ENCODE measurements around the gene PNPLA2. TPM values are rescaled to one million over a fixed set of nuclear protein-coding genes. Genes with fewer than 3 reads are reported as not detected.
A peak's percentile ranks its signal among the peaks of the same experiment; 100 is the strongest.

PNPLA2 gene
- total RNA-seq, 2 experiments from 2014 or later = 29.7 to 32.0 TPM

- DNase-seq (peak; percentile 99), ATAC-seq (peak; percentile 79)
- no peaks in the 10 kb centered on the region for H3K9me3 Mint-ChIP-seq
- peak within 1 kb of the TSS; percentile 87 for H3K4me3 Mint-ChIP-seq
- no peak for TF ChIP-seq CTCF (IDR thresholded peaks at IDR 0.05)
- peaks cover 39% of the 10 kb centered on the region for H3K36me3 Mint-ChIP-seq (ENCODE audit: low read depth)
- H3K4me1 Mint-ChIP-seq (ENCODE audit: low read depth) = peaks cover 28% of the 10 kb centered on the region
- no peaks in the 10 kb centered on the region for H3K27me3 Mint-ChIP-seq
- H3K27ac Mint-ChIP-seq = peak within 1 kb of the TSS; percentile 99
- POLR2A ChIA-PET = interaction anchor here (1.3 to 15.6 kb wide), 7 partner anchors 10 to 33 kb away, joined by 4 to 273 read pairs (median 9); partner anchors contain the start of genes CD151, CRACR2B, PNPLA2 and POLR2L
- intact Hi-C loops (cut with micrococcal nuclease) = no loop called here
- CTCF ChIA-PET = interaction anchor here (0.9 to 1.7 kb wide), 3 partner anchors 9 to 13 kb away, joined by 3 to 7 read pairs (median 3); partner anchors contain the start of genes PNPLA2 and SLC25A22
Observed at GRCh38 chr11:809287-810039, 9.3 kb upstream of the PNPLA2 start, which contains the start of gene RPLP2. Gene RPLP2 (plus strand): TSS chr11:809967. CDS start chr11:810235, 268 bp downstream.

GRCh38 chr11:810040-810567 lies 8.6 kb upstream of the PNPLA2 start:
- intact Hi-C loops (cut with micrococcal nuclease) = no loop called here
- CTCF ChIA-PET = interaction anchor here (1.7 kb wide), 1 partner anchor 12 kb away, joined by 7 read pairs; the partner anchor contains the start of gene SLC25A22

GRCh38 chr11:811446-812245 lies 7.1 kb upstream of the PNPLA2 start:
- DNase-seq (no peak), ATAC-seq (no peak)
- TF ChIP-seq CTCF (IDR thresholded peaks at IDR 0.05) = no peak
- Mint-ChIP-seq H3K27ac (peak overlapping the region; percentile 87), H3K36me3 (ENCODE audit: low read depth) (peaks cover 44% of the 10 kb centered on the region), H3K4me1 (ENCODE audit: low read depth) (peaks cover 28% of the 10 kb centered on the region), H3K9me3 (no peaks in the 10 kb centered on the region), H3K4me3 (peak overlapping the region; percentile 87), H3K27me3 (no peaks in the 10 kb centered on the region)
- ChIA-PET CTCF (interaction anchor here (0.9 to 2.0 kb wide), 4 partner anchors 8 to 30 kb away, joined by 3 to 4 read pairs (median 3); partner anchors contain the start of gene POLR2L), POLR2A (interaction anchor here (0.6 to 15.6 kb wide), 10 partner anchors 8 to 543 kb away, joined by 3 to 273 read pairs (median 6); partner anchors contain the start of genes CD151, CRACR2B, DEAF1 and GATD1)
- intact Hi-C loops (cut with micrococcal nuclease) = no loop called here

More at GRCh38 chr11:810040-810567, 8.6 kb upstream of the PNPLA2 start:
- H3K27ac Mint-ChIP-seq = peak overlapping the region; percentile 99
- peaks cover 28% of the 10 kb centered on the region for H3K4me1 Mint-ChIP-seq (ENCODE audit: low read depth)
- TF ChIP-seq CTCF (IDR thresholded peaks at IDR 0.05) = no peak
- H3K4me3 Mint-ChIP-seq = peak overlapping the region; percentile 87
- no peaks in the 10 kb centered on the region for H3K9me3 Mint-ChIP-seq
- H3K27me3 Mint-ChIP-seq = no peaks in the 10 kb centered on the region
- no peak for DNase-seq
- peaks cover 39% of the 10 kb centered on the region for H3K36me3 Mint-ChIP-seq (ENCODE audit: low read depth)
- ATAC-seq = no peak
- POLR2A ChIA-PET = interaction anchor here (1.3 to 15.6 kb wide), 6 partner anchors 9 to 541 kb away, joined by 3 to 273 read pairs (median 16); partner anchors contain the start of genes CD151, CRACR2B, PNPLA2 and POLR2L

- no peak for TF ChIP-seq CTCF (IDR thresholded peaks at IDR 0.05)
- no peaks in the 10 kb centered on the region for H3K9me3 Mint-ChIP-seq
- peaks cover 44% of the 10 kb centered on the region for H3K36me3 Mint-ChIP-seq (ENCODE audit: low read depth)
- intact Hi-C loops (cut with micrococcal nuclease) = no loop called here
- peaks cover 28% of the 10 kb centered on the region for H3K4me1 Mint-ChIP-seq (ENCODE audit: low read depth)
- DNase-seq (no peak), ATAC-seq (no peak)
- H3K27me3 Mint-ChIP-seq = no peaks in the 10 kb centered on the region
- H3K27ac Mint-ChIP-seq = peak overlapping the region; percentile 87
- H3K4me3 Mint-ChIP-seq = peak overlapping the region; percentile 87
- ChIA-PET CTCF (interaction anchor here (1.2 to 2.0 kb wide), 2 partner anchors 8 to 16 kb away, joined by 3 to 4 read pairs; no protein-coding TSS in a partner anchor), POLR2A (interaction anchor here (0.6 to 15.6 kb wide), 10 partner anchors 7 to 117 kb away, joined by 3 to 273 read pairs (median 6); partner anchors contain the start of genes CD151, CRACR2B, DEAF1 and PIDD1)
Observed at GRCh38 chr11:812390-812789, 6.3 kb upstream of the PNPLA2 start.

Measured in activated CD8-positive, alpha-beta T cell treated with anti-CD3 and anti-CD28 coated beads for 36 hours (primary cell).